GM19328 (cell line): ENCODE measurements around the gene SLC4A8.

ENCODE experiments used
- ATAC-seq: cut with Tn5 transposase; IDR thresholded peaks from one replicate; pipeline ENCODE4 v1.9.1; 2021; ENCODE audit warnings: mild to moderate bottlenecking, moderate library complexity; ENCODE audit not compliant: unreplicated experiment

Gene SLC4A8

DNA sequence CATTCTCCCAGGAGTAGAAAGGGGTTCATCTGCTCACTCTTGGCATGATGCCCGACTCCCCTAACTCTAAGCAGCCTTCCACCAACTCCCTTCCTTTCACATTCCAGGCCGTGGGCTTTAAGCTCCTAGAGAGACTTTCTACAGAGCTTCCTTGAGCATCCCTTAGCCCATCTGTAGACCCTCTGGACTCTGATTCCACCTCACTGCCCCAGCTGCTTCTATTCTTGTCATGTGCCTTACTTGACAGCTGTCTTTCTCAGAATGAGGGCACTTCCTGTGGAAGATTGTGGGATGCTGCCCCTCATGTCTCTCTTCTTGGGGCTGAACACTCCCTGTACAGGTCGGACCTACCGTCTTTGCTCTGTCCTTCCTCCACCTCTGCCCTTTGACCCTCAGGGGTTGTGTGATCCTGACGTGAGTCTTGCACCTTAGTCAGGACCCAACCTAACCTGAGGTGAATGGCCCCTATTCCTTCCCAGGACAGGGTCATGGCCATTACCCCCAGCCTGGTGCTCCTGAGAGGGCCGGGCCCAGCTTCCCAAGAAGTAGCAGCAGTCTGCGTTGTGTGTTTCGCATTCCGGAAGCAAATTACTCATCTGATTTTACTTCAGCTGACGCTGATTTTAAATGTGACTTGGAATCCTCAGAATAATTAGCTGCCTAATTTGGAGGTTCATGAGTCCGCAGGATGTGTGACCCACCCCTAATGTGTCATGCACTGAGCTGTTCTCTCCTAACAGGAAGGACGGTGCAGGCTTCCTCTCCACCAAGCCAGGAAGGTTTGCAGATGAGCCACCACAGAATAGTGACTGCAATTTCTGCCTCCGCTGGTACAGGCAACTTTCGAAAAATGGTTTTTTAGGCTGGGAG lies 30.7 kb upstream of the SLC4A8 start:
- no peak for ATAC-seq

DNA sequence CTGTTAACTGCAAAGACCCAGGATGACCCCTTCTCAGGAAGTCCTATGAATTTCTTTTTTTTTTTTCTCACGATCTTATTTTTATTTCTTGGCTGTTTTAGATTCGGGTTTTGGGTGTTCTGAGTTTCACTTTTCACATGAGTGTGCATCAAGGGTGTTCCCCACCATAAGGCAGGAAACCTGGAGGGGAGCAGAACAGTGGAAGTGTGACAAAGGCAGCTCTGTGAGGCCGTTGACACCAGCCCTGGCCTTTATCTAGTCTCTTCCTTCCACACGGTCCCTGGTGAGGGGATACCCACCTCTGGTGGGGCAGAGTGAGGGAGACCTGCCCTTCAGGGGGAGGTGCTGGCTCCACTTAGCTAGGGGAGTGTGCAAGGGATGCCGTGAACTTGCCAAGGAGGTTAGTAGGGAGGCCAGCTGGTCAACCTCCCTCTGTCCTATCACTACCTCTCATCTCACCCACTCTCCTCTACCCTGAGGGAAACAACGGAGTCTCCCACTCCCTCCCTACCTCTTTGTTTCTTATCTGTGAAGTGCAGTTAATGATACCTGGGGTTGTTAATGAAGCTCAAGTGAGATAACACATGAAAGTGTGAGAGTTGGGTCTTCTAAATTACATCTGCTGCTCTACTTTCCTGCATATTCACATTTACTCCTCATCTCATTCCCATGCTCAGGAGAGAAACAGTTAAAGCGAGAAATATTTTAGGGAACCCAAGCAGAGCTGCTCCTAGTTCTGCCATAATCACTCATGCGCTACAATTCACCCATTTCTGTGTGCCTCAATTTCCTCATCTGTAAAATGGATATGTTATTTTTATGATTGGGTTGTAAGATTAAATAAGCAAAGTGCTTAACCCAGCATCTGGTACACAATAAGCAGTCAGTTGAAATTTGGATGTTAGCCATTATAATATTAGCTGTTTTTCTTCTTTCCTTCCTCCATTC lies 29.1 kb upstream of the SLC4A8 start:
- no peak for ATAC-seq

DNA sequence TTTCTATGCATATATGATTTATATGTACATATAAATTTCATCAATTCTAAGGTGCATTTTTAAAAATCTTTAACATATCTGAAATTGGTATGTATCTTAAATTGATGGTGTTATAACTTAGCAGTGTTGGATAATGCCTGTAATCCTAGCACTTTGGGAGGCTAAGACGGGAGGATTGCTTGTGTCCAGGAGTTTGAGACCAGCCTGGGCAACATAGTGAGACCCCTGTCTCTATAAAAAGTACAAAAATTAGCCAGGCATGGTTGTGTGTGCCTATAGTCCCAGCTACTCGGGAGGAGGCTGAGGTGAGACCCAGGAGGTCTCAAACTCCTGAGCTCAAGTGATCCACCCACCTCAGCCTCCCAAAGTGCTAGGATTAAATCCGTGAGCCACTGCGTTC lies 27.0 kb upstream of the SLC4A8 start:
- ATAC-seq: no peak

GRCh38 chr12:51399891-51400290 lies 24.7 kb upstream of the SLC4A8 start:
- no peak for ATAC-seq

DNA sequence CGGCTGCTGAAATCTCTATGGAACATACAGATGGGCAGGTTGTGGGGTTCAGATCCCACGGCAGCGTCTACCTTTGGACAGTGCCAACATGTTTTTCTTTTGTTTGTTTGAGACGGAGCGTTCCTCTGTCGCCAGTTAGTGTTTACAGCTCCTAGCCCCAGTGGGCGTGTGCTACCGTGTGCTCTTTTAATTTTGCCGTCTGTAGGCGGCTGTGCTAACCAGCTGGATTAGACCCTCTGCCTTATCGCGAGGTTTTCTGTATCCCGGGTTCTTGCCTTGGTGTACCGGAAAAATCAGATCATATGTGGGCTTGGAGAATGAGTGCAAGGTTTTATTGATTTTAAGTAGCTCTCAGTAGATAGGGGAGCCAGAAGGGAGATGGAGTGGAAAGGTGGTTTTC lies 23.6 kb upstream of the SLC4A8 start:
- no peak for ATAC-seq

- ATAC-seq: no peak
Observed at GRCh38 chr12:51401486-51401885, 23.1 kb upstream of the SLC4A8 start.

DNA sequence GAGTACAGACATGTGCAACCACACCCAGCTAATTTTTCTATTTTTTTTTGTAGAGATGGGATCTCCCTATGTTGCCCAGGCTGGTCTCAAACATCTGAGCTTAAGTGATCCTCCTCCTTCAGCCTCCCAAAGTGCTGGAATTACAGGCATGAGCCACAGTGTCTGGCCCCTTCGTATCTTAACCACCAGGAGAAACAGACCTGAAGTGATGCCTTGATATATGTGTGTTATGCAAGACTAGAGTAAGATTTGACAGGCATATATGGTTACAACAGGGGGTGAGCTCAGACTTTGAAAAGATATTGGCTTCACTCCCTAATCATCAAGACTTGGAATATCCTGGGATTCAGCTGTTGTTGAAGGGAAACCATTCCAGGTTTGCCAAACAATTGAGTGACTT lies 22.7 kb upstream of the SLC4A8 start:
- ATAC-seq: no peak

DNA sequence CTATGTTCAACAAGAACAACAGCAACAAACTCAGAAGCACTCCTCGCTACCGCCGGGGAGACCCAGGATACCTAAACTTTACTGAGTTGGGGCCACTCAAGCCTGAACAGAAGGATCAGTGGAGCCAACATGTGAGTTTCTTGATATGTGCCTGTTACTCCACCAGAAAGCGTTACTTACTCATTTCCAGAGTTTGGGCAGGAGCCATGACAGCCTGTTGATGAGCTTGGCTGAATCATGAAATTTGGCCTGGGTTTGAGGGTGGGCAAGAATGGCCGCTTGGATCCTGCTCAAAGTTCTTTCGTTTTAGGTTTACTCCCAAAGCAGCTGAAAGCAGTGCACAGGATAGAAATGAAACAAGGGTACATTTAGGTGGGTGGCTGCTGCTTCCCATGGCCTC lies 21.5 kb upstream of the SLC4A8 start:
- ATAC-seq: no peak

DNA sequence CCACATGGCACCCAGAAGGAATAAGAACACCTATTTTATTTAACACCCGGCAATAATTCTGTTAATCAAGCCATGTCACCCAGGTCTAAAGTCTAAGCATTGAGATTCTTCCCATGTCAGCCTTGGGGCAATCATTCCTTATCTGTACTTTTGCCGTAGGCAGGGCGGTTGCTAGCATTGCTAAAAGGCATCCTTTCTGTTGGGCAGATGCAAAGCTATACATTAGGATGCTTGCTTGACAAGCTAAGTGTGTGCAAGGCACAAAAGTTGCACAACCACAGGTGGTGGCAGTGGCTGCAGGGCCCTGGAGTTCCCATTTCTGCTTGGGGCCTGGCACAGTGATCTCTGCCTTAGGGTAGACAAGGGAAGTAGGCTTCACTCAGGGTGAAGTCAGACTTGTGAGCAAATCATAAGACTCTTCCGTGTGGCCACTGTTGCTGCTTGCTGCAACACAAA lies 20.9 kb upstream of the SLC4A8 start:
- no peak for ATAC-seq

DNA sequence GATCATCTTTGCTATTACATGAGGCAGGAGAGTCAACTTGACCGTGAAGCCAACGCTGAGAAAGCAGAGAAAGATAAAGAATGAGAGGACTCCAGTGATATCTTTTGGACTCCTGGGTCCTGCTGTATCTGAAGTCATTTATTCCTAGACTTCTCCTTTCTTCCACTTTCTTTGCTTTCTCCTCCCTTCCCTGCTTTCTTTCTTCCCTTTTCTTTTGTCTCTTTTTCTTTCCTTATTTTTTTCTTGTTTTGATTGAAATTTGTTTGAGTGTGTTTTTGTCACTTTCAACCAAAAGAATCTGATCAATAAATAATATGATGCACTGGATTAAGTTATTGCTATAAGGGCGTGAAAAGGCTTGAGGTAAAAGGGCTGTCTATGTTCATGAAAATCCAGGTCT lies 20.0 kb upstream of the SLC4A8 start:
- ATAC-seq: no peak

GRCh38 chr12:51405801-51406207 lies 18.8 kb upstream of the SLC4A8 start:
- no peak for ATAC-seq

- no peak for ATAC-seq
Observed at GRCh38 chr12:51406290-51406689, 18.3 kb upstream of the SLC4A8 start.

GRCh38 chr12:51406859-51407258 lies 17.8 kb upstream of the SLC4A8 start:
- no peak for ATAC-seq

DNA sequence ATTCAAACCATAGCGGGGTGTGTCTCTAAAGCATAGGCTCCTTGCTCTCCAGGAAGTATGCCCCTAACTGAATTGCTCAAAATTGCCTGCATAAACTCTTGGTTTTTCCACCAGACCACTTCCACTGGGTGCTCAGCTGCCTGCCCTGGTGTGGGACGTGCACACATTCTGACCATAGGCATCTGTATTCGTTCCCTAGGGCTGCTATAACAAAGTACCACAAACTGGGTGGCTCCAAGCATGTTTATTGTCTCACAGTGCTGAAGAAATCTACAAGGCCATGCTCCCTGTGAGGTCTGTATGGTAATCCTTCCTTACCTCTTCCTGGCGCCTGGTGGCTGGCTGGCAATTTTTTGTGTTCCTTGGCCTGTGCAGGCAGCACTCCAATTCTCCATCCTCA lies 17.0 kb upstream of the SLC4A8 start:
- no peak for ATAC-seq

DNA sequence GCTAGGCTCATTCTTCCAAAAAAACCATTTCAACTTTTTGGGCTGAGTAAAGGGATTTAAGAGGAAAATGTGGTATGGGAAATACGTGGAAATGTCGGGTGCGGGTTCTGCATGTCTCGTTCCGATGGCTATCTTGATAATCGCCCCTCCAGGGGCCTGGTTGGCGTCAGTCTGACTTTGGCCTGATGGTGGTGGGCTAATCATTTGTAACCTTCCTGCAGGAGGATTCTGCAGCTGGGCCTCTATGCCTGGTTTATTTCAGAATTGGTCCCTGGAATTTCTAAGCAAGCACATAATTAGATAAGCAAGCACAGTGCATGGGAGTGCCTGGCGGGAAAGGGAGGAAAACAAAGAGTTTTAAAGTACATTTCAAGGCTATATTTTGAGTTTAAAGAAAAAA lies 14.8 kb upstream of the SLC4A8 start:
- ATAC-seq: no peak

GRCh38 chr12:51413149-51413548 lies 11.5 kb upstream of the SLC4A8 start:
- no peak for ATAC-seq

- ATAC-seq: no peak
Observed at GRCh38 chr12:51413791-51414190, 10.8 kb upstream of the SLC4A8 start.

- no peak for ATAC-seq
Observed at GRCh38 chr12:51415931-51416330, 8.7 kb upstream of the SLC4A8 start.

DNA sequence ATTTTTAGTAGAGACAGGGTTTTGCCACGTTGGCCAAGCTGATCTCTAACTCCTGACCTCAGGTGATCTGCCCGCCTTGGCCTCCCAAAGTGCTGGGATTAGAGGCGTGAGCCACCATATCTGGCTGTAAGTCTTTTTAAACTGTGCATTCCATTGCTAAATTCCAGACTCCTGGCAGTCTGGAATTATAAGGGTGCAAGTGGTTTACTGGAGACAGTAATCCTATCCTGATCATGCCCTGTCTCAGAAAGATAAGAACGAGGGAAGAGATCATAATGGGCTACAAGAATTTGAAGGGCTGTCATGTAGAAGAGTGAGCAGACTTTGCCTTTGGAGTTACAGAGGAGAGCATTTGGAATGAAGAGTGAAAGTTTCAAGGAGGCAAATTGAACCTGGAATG lies 6.8 kb upstream of the SLC4A8 start:
- ATAC-seq: no peak

DNA sequence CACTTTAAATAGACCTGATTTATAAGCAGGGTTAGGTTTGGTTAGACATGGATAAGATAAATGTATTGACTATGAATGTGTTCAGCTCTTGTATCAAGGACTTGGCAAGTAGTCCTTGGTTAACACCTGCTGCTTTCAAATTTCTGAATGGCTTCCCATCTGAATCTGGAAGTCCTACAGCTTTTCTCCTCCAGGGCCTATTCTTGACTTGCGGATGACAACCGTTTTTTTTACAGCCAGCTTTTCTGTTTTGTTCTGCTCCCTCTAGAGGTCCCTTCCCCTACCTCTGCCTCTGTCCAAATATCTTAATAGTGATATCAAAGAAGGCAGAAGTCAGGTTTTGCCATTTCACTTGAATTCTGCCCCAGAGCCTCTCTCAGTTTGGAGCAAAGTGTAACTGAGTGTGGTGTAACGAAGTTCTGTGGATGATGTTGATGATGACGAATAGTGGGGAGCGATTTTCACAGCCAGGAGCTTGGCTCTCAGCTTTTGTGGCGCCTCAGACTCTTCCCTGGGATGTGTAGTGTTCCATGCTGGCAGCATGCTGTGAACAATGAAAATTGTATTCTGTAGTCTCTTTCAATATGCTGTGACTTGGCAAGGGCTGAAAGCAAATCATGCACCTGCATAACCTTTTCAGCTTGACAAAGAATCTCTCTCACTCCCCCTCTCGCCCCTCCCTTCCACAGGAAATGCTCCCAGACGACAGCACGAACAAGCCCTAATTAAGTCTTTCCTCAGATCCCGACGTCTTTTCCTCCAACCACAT lies 5.0 kb upstream of the SLC4A8 start:
- ATAC-seq: no peak

DNA sequence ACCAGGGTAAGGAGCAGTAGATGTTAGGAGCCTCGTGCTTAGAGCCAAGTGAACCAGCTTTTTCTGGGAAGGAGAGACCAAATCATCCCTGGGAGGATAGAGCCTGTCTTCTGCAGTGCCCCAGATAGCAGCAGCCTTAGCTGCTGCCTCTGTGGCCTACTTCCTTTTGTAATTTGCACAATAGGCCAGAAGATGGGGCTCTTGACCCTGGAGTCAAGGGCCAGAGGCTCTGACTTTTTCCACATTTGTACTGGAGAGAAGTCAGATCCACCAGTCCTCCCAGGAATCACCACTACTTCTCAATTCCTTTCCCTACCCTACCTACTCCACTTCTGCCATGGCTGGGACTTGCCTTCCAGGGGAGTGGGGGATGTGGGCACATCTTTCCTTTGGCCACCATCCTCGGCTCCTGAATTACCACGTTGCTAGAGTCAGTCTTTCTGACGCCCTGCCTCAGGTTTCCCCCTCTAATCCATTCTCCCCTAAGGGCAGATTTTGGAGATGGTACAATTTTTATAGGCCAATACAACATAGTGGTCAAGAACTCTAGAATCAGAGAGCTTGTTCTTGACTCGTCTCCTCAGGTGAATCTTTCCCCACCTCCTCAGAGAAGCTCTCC lies 3.3 kb upstream of the SLC4A8 start:
- ATAC-seq: no peak
